Superior temporal gyrus (tissue), 1 donor: ENCODE results near the gene TFPI2.
"Not testable (repeated sequence)": the region's sequence is repeated elsewhere in the genome, so short reads cannot be mapped to it uniquely, and the experiment has no call there.

ENCODE experiments used
- DNase-seq: peaks from one replicate; pipeline ENCODE4 v3.0.0-alpha.2; 2016; ENCODE audit errors: extremely low spot score

TFPI2 gene, protein sequence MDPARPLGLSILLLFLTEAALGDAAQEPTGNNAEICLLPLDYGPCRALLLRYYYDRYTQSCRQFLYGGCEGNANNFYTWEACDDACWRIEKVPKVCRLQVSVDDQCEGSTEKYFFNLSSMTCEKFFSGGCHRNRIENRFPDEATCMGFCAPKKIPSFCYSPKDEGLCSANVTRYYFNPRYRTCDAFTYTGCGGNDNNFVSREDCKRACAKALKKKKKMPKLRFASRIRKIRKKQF

DNA sequence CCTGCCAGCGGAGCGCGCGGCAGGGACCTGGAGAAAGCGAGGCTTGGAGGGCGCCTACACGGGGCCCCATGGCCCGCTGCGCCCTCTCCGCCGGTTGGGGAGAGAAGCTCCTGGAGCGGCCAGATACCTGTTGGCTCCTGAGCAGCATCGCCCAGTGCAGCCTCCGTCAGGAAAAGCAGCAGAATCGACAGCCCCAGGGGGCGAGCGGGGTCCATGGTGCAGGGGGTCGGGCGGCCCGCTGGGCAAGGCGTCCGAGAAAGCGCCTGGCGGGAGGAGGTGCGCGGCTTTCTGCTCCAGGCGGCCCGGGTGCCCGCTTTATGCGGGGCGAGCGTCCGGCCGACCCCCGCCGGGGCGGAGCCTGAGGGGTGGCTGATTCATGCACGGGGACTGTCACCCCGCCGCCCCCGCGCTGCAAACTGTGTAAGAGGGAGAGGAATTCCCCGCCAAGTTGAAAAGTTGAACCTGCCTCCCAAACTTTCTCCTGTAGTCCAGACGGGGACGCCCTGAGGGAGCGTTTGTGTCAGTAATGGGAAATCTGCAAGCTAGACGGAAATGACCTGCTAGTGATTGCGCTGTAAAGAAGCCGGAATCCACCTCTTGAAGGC lies at the start of gene TFPI2:
TFPI2 (minus strand) TSS at position 290 of the 605 bp plus-strand sequence; CDS start at position 215, 75 bp downstream.
- no peak for DNase-seq

DNA sequence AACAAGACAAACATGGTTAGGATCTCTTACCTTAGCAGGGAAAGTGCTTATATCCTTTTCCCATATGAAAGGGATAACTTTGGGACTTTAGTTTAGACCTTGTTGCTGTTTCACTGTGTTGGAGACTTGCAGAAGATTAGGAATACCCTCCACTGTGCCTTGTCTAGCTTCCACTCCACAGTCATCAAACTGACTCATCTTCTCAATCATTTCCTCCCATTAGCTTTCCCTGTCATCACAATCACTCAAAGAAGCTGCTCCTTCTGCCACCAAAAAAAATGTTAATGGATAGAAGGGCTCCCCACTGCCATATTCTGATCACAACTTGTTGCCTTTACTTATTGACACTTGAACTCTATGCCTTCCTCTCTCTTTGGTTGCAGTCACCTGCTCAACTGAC lies 47.7 kb upstream of the TFPI2 start:
- DNase-seq, result no peak

DNA sequence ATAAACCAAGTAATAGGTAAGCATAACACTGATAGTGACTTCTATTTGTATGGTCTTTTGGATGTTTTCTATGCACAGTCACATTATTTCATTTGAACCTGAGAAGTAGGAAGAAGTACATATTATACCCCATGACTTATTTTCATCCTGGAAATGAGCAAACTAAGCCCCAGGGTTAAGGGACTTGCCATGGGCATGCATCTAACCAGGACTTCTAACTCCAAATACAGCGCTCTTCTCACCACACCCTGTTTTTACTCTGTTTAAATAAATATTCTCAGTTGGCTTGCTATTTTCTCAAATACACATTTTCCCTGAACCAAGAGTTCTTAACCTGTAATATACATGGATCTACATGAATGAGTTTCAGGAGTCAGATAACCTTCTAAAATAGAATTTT lies 47.3 kb upstream of the TFPI2 start:
- no peak for DNase-seq

DNA sequence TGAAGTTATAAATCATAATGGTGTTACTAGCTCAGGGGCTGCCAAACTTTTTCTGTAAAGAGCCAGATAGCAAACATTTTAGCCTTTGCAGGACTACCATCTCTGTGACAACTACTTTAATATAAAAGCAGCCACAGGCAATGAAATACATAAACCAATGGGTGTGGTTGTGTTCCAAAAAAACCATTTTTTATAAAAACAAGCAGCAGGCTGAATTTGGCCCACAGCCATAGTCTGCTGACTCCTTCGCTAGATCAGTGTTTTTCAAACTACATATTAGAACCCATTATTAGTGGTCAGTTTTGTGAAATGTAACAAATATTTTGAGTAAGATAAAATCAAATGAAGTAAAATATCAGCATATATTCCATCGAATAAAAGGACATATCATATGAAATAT lies 44.5 kb upstream of the TFPI2 start:
- no peak for DNase-seq

DNA sequence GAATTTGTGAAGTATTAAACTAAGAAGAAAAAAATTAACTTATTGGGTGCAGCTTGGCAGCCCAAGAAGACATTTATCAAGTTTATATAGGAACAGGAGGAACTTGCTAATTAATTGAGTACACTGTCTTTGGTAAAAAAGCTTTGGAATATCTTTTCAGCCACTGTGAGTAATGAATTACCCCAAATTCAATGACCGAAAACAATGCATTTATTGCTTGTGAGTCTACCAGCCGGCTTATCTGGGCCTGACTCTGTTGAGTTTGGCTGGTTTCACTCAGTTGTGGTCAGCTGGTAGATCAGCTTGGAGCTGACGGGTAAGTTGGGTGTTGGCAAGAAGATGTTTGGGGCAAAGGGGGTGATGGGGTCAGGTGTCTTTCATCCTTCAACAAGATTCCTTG lies 42.6 kb upstream of the TFPI2 start:
- no peak for DNase-seq

DNA sequence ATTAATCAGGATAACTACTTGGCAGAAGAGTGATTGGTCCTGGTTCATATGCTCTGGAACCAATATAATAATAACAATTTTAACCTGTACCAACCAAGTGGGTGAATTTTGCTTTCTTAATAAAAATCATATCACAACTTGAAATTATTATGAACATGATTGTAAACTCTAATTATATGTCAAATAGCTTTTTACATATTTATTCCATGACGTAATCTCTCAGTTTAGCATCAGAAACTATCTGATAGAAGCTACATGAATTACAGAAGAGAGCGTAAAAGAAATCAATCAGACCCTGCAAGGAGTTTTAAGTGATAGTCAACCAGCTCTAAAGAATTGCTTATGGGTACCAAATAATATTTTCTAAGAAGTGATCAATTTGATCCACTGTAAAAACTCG lies 41.1 kb upstream of the TFPI2 start:
- no peak for DNase-seq

DNA sequence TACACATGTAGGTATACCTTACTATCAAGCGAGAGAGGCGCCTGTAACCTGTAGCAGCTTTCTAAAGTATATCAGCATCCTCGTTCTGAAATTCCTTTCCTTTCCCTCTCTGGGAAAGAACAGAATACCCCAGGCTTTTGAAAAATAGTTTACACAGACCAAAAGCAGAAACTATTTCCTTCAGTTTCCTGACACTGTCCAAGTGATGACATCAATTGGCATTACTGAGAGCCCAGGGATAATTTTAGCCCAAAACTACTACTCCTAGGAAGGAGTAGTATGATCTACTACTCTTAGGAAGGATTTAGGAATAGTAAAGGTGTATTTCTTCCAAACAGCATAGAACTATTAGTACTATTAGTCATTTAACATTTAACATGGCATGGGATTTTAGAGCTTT lies 37.0 kb upstream of the TFPI2 start:
- DNase-seq, result no peak

DNA sequence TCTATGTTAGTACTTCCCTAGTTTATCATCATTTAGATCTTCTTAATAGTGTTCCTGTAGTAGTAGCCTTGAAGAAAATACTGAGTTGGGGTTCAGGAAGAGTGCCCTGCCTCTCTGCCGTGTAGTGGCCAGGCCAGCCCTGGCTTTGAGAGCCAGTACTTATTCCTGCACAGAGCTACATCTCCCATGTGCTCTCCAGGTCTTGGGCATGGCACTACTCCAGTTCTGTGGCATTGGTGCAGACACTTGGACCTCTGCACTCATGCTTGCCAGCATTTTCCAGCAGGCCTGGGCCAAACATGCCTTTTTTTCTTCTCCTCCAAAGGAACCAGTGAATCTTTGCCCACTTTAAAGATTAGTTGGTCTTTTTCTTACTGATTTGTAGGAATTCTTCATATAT lies 36.2 kb upstream of the TFPI2 start:
- DNase-seq, result no peak

DNA sequence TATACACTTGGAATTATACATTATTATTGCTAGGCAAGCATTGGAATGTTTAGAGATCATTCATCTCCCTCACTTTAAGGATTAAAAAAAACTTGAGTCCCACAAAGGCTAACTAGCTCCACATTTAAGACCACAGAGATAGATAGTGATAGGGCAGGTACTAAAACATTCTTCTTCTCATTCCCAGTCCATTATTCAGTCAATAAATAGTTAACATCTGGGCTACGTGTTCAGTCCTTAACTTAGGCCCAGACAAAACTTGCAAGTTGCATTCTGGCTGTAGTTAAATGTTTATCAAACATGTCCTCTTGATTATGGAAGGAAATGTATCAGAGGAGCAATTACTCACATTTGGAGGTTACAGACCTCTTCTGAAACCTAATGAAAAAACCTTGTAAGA lies 33.4 kb upstream of the TFPI2 start:
- no peak for DNase-seq

DNA sequence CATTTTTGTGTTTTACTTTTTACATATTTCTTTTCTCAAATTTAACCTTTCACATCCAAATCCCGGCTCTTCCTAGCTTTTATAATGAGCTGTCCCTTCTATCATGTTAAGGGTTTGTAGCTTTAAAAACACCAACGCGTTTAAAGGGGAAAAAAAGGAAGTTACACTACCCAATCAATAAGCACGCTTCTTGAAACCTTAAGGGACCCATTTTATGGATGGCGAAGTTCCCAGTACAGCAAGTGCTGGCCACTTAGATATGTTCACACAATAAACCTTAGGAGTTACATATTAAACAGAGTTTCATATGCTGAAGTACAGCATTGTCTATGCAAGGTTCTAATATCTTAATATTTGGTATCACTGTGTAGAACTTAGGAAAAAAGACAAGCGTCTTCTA lies 32.7 kb upstream of the TFPI2 start:
- DNase-seq, result no peak

DNA sequence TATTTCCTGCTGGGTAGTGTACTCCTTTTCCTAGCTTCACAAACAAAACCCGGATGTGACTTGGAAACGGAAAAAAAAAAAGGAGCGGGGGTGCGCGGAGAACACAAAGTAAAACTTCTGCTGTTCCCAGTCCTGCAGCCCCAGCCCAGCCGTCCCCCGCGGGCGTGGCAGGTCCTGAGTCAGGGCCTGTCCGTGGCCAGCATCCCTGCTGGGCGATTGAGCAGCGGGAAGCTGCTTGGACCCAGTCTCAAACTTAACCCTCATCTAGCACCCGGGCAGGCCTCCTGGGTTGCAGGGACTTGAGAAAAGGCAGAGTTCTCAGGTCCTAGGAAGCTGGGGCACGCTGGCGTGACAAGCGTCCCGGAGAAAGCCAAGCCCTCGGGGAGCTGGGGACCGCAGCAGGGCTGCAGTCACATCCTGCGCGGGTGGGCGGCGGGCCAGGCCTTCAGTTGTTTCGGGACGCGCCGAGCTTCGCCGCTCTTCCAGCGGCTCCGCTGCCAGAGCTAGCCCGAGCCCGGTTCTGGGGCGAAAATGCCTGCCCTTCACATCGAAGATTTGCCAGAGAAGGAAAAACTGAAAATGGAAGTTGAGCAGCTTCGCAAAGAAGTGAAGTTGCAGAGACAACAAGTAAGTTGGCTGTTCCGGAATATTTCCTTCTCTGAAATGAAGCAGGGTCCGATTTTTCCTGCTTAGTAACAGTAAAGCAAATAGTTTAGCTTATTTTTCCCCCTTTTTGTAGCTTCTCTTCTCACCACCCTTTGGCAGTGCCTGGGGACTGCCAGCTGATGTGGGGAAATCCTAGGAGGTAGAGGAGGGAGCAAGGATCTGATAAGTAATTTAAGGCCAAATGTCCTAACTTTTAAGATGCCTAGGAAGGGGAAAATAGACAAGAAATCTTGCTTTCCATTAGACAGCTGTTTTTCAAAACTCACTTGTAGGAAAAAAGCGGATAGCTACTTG lies 31.3 kb upstream of the TFPI2 start, which contains the start of gene GNG11:
GNG11 (plus strand) TSS at position 129 of the 960 bp plus-strand sequence; CDS start at position 532, 403 bp downstream.
- DNase-seq, result peak; percentile 39

DNA sequence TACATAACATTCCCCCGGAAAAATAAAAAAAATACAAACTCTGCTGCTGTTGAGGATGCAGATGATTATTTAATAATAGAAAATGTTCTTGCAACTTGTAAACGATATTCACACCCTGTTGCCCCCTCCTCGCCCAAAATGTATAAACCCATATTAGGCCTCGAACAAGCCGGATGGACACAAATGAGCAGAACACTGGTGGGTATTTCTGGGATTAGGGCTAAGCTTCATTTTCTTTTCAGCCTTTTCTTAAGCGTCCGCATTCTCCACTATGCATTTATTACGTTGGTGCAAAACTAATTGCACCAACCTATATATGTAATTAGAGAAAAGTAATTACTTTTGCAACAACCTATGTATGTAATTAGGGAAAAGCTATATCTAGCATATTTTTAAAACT lies 30.6 kb upstream of the TFPI2 start:
- no peak for DNase-seq

DNA sequence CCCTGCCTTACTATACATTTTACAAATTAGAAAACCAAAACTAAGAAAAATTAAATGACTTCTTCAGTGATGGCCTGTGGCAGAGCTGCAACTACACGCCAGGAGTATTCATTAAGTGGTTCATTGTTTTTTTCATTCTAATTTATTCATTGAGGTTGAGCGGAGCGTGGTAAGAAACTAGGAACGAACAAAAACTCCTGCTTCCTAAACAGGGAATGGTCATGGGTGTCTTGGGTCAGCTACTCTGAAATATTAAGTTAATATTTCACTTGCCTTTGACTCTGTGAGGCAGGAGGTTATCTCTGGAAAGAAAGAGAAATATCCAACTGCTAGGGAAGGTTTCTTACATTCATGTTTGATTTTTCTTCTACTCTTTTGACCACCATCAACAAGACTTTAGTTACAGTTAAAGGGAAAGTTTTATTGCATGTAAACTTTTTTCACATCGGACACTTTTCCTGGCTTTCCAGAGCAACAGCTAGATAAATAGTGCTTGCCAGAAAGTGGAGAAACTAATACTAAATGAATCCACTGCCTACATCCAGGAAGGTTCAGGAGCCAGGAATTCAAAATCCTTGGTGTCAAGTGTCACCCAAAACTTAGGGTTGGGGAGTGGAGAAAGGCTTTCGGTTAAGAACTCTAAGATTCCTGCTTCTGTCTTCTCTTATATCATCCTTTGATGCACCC lies 30.1 kb upstream of the TFPI2 start:
- DNase-seq, result no peak

DNA sequence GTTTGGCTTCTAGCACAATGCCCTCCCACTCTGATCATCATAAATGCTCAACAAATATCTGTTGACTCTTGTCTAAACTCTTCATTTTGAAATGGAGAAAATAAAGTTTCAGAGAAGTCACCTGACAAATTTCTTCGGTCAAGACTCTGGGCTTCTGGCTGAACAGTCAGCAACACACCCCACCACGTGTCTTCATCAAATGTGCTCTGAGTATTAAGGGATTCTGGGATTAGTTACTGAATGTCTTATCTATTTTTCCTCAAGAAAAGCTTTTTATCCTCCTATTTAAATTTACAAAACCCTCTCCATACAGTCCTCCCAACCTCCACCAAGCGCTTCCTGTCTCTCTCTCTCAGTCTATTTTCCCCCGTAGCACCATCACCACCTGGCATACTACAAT lies 25.8 kb upstream of the TFPI2 start:
- not testable (repeated sequence) for DNase-seq

DNA sequence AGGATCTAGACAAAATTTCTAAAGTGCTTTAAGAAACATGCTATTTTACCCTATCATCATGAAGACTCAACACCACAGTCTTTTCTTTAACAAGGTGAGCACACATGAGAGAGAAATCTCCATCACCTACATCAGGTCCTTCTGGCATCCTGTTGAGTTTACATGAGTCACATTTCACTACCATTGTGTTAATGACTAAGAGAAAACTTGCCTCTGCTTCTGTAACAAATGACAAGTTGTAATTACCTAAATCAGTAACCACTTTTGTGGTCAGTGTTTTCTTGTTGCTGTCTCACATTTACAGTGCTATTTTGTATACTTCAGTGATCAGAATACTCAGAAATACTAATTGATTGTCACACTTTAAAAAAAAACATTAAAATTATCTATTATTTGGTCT lies 25.3 kb upstream of the TFPI2 start:
- DNase-seq, result not testable (repeated sequence)

DNA sequence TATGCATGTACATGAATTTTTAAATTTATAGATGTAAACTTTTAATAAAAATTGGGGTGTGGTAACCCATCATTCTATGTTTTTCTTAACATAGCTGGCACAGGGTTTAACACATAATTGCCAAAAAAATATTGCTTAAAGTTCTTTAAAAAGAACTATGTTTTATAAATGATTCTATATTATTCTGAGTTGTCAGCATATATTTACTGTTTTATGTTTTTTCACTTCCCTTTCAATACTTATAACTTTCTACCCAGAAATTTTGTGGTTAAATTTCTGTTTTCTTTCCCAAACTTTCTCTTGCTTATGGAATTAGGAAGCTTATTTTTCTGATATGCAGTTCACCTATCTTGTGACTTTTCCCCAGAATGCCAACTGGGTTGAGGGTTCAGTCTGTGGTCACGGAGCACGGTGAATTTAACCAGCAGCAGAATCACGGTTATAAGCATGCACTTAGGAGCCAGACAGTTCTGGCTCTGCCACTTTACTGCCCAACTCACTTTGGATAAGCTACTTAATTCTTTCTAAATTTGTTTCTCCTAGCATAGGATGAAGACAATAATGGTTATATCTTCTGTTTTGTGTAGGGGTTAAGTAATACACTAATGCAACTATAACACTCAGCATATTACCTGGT lies 24.8 kb upstream of the TFPI2 start:
- not testable (repeated sequence) for DNase-seq

DNA sequence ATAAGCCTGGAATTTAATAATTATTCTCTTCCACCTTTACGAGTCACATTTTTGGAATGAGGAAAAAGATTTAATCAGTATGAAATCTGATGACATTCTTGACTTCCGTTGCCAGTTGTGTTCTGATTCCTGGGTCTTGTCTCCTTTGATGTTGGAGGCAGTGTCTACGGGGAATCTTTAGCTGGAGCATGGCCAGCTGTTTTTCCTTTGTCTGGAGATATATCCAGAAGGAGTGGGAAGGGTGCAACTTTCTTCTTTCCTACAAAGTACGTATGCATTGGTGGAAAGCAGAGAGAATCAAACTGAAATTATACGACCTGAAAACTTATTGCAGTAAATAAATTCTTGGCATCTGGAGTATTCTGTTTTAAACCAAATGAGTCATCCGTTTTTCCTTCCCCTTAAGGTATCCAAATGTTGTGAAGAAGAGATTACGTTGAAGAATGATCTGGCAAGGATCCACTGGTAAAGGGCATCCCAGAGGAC lies 24.1 kb upstream of the TFPI2 start:
- DNase-seq, result no peak

DNA sequence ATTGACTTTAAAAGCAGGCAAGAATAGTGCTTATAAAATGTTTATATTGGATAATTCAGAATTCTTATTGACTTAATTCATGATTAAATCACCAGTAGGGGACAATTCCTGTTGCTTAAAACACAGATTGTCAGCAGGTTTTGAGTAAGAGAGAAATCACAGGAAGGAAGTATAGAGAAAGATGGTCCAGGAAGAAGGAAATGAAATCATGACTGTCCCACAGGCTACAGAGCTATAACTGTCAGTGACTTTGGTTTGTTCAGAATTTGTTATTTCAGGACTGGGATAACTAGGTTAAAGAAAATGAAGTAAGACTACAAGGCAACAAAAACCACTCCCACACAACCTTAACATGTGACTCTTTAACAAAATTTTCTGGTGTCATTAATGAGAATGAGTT lies 22.6 kb upstream of the TFPI2 start:
- DNase-seq, result no peak

DNA sequence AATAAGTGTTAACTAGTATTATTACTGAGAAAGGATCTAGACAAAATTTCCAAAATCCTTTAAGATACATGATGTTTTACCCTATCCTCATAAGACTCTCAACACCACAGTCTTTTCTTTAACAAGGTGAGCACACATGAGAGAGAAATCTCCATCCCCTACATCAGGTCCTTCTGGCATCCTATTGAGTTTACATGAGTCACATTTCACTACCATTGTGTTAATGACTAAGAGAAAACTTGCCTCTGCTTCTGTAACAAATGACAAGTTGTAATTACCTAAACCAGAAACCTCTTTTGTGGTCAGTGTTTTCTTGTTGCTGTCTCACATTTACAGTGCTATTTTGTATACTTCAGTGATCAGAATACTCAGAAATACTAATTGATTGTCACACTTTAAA lies 21.1 kb upstream of the TFPI2 start:
- not testable (repeated sequence) for DNase-seq

DNA sequence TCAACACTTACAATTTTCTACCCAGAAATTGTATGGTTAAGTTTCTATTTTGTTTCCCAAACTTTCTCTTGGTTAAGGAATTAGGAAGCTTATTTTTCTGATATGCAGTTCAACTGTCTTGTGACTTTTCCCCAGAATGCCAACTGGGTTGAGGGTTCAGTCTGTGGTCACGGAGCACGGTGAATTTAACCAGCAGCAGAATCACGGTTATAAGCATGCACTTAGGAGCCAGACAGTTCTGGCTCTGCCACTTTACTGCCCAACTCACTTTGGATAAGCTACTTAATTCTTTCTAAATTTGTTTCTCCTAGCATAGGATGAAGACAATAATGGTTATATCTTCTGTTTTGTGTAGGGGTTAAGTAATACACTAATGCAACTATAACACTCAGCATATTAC lies 20.7 kb upstream of the TFPI2 start:
- not testable (repeated sequence) for DNase-seq
